HT1080 (cell line): ENCODE data around the gene TAPBP. TPM values are rescaled to one million over a fixed set of nuclear protein-coding genes. Genes with fewer than 3 reads are reported as not detected.
"Not testable (repeated sequence)": the region's sequence is repeated elsewhere in the genome, so short reads cannot be mapped to it uniquely, and the experiment has no call there.

Experiments used
- DNase-seq: peaks from one replicate; pipeline ENCODE4 v3.0.0-alpha.2; 2015; ENCODE audit warnings: low read depth
- total RNA-seq: library from RNA; depleted of rRNA; stranded (reverse); fragments of >200 nt; shearing (Covaris generic); gene quantifications from 2 replicates; pipeline ENCODE4 v1.2.3, GENCODE V29; 2014

Gene TAPBP
- total RNA-seq, 1 experiment from 2014 or later, result 68.0 TPM

GRCh38 chr6:33297956-33298772 lies 15.7 kb downstream of the TAPBP start:
- DNase-seq, result peak; percentile 85

GRCh38 chr6:33297406-33297955 lies 16.4 kb downstream of the TAPBP start:
- peak; percentile 51 for DNase-seq

GRCh38 chr6:33296797-33297405 lies 17.0 kb downstream of the TAPBP start:
- no peak for DNase-seq

- DNase-seq, result no peak
Measured at GRCh38 chr6:33295621-33296369, 18.1 kb downstream of the TAPBP start.

GRCh38 chr6:33294086-33294823 lies 19.6 kb downstream of the TAPBP start:
- no peak for DNase-seq

- DNase-seq, result no peak
Measured at GRCh38 chr6:33292996-33293682, 20.7 kb downstream of the TAPBP start.

- no peak for DNase-seq
Measured at GRCh38 chr6:33290459-33290858, 23.4 kb downstream of the TAPBP start.

GRCh38 chr6:33289784-33290315 lies 24.0 kb downstream of the TAPBP start:
- no peak for DNase-seq

GRCh38 chr6:33288921-33289783 lies 24.7 kb downstream of the TAPBP start, which contains the start of the genes PFDN6 and WDR46:
Gene PFDN6 (plus strand): TSS chr6:33289601. CDS start chr6:33289857, 256 bp downstream.
Gene WDR46 (minus strand): TSS chr6:33289239. CDS start chr6:33289170, 69 bp downstream.
- peak; percentile 89 for DNase-seq

- DNase-seq, result no peak
Measured at GRCh38 chr6:33288141-33288920, 25.5 kb downstream of the TAPBP start.

GRCh38 chr6:33286946-33287914 lies 26.6 kb downstream of the TAPBP start:
- no peak for DNase-seq

GRCh38 chr6:33285214-33285613 lies 28.7 kb downstream of the TAPBP start:
- DNase-seq, result not testable (repeated sequence)

GRCh38 chr6:33280539-33280938 lies 33.3 kb downstream of the TAPBP start:
- DNase-seq, result no peak

GRCh38 chr6:33279971-33280511 lies 33.8 kb downstream of the TAPBP start:
- DNase-seq, result peak; percentile 81

GRCh38 chr6:33279257-33279695 lies 34.6 kb downstream of the TAPBP start:
- no peak for DNase-seq

- DNase-seq, result no peak
Measured at GRCh38 chr6:33278810-33279209, 35.1 kb downstream of the TAPBP start.

GRCh38 chr6:33278392-33278741 lies 35.5 kb downstream of the TAPBP start:
- no peak for DNase-seq
